Measurements from ENCODE around the gene PLXNB1.

Gene PLXNB1

DNA sequence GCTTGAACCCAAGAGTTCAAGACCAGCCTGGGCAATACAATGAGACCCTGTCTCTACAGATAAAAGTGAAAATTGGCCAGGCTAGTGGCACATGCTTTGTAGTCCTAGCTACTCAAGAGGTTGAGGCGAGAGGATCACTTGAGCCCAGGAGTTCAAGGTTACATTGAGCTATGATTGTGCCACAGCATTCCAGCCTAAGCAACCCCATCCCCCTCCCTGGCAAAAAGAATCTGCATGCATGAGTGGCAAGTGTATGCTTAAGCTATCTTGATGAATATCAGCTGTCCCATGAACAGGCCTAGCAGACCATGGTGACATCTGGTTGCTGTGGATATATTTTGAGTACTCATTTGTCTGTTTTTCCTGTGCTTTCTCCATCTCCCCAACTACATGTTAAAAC is 21.4 kb upstream of the PLXNB1 start:
- no peak overlapping the region for H3K4me3 ChIP-seq (ENCODE audit: low read depth, low read length)
- TF ChIP-seq, protein P1, sequence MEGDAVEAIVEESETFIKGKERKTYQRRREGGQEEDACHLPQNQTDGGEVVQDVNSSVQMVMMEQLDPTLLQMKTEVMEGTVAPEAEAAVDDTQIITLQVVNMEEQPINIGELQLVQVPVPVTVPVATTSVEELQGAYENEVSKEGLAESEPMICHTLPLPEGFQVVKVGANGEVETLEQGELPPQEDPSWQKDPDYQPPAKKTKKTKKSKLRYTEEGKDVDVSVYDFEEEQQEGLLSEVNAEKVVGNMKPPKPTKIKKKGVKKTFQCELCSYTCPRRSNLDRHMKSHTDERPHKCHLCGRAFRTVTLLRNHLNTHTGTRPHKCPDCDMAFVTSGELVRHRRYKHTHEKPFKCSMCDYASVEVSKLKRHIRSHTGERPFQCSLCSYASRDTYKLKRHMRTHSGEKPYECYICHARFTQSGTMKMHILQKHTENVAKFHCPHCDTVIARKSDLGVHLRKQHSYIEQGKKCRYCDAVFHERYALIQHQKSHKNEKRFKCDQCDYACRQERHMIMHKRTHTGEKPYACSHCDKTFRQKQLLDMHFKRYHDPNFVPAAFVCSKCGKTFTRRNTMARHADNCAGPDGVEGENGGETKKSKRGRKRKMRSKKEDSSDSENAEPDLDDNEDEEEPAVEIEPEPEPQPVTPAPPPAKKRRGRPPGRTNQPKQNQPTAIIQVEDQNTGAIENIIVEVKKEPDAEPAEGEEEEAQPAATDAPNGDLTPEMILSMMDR (IDR thresholded peaks at IDR 0.05; ENCODE audit: borderline replicate concordance, insufficient read depth, low read depth, low read length) = no peak

DNA sequence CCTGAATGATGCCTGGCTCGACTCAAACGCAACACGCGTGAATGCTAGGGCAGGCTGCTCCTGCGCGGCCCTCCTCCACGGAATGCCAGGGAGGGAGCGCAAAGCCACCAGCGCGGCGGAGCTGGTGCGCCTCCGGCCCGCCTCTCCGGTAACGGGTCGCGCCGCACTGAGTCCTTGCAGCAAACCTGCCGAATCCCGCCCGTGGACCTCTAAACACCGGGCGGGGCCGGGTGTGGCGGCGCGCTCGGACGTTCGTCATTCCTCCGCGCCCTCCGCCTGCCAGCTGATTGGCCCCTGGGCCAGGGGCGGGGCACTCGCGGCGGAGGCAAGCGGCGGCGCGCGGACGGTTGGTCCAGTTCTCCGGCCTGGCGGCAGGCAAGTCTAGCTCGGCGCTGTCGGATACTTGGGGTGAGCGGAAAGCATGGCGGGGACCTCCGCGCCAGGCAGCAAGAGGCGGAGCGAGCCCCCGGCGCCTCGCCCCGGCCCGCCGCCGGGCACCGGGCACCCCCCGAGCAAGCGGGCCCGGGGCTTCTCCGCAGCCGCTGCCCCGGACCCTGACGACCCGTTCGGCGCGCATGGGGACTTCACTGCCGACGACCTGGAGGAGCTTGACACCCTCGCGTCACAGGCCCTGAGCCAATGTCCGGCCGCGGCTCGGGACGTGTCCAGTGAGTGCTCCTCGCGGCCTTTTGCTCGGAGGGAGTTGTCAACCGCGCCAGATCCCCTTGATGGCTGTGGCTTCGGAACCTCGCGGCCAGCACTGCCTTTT is 16.7 kb upstream of the PLXNB1 start, which contains the start of gene ATRIP:
Gene ATRIP, plus strand, starts transcription at position 313 of the 769 bp plus-strand sequence. Its CDS starts 109 bp downstream, at position 422.
- peak within 1 kb of the TSS; percentile 91 for H3K4me3 ChIP-seq (ENCODE audit: low read depth, low read length)
- TF ChIP-seq, protein P1 (IDR thresholded peaks at IDR 0.05; ENCODE audit: borderline replicate concordance, insufficient read depth, low read depth, low read length) = no peak

DNA sequence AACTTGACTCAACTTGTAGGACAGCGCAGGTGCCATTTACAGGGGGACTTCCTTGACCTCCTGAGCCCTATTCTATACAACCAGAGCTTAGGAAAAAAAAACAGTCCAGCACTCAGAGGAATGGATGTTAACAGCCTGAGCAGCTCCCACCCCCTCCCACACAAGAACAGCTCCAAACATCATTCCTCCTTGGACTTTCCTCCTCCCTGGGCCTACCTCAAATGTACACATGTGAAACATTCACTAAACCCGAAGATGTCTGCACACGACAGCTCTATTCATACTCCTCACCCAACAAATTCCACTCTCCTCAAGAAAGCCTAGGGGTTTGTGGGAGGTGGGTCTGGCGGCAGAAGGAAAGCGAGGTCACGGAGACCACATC is 16.1 kb upstream of the PLXNB1 start:
- TF ChIP-seq, protein P1 (IDR thresholded peaks at IDR 0.05; ENCODE audit: borderline replicate concordance, insufficient read depth, low read depth, low read length) = no peak
- H3K4me3 ChIP-seq (ENCODE audit: low read depth, low read length) = peak overlapping the region; percentile 91

DNA sequence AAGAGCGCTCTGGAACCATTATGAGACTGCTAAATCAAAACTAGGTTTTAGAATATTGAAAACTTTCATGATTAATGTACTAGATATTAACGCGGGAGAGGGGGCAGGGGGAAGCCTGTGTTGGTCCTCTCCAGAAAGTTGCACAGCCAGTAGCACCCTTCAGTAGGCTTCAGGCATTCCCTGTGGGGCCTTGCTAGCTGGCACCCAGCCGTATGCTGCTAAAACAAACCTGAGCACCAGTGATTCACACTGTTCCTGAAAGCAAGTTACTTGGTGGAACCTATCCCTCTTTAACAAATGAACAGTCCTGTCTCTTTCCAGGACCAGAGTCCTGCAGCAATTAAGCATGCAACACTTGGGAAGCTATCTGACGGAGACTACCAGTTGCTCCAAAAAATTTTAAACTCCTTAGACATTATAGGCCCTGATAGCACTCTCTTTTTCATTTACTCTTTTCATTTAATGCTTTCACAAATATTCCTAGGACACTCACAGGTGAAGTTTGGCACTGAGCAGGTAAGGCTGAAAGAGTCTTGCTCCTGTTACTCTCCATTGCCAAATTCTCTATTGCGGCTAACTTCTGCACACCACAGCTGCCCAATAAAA is 15.5 kb upstream of the PLXNB1 start:
- peak overlapping the region; percentile 91 for H3K4me3 ChIP-seq (ENCODE audit: low read depth, low read length)
- TF ChIP-seq, protein P1 (IDR thresholded peaks at IDR 0.05; ENCODE audit: borderline replicate concordance, insufficient read depth, low read depth, low read length) = no peak

DNA sequence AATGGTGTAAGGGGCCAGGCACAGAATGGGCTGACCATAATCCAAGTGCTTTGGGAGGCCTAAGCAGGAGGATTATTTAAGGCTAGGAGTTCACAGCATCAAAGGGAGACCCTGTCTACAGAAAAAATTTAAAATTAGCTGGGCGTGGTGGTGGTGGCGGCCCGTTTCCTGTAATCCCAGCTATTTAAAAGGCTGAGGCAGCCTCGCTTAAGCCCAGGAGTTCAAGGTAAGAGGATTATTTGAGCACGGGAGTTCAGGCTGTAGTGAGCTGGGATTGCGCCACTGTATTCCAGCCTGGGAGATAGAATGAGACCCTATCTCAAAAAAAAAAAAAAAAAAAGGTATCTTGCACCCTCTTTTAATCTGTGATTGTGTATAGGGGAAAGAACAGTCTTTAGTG is 12.1 kb upstream of the PLXNB1 start:
- no peak overlapping the region for H3K4me3 ChIP-seq (ENCODE audit: low read depth, low read length)
- TF ChIP-seq, protein P1 (IDR thresholded peaks at IDR 0.05; ENCODE audit: borderline replicate concordance, insufficient read depth, low read depth, low read length) = no peak

DNA sequence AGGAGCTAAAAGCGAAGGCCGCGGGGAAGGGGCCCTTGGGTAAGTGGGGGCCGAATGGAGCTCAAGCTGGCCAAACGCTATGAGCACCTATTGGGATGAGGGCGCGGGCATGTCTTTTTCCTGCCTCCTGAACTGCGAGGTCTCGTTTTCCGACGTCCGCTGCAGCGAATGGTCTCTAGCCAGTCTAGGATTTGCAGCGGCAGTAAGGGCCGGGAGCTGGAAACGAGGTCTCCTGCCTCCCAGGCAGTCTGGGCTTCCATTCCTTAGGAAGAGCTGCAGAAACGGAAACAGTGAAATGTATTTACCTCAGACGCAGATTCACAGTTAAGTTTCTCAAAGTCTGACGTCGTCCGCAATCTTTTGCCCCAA is 10.7 kb upstream of the PLXNB1 start:
- TF ChIP-seq, protein P1 (IDR thresholded peaks at IDR 0.05; ENCODE audit: borderline replicate concordance, insufficient read depth, low read depth, low read length) = no peak
- peak overlapping the region; percentile 74 for H3K4me3 ChIP-seq (ENCODE audit: low read depth, low read length)
